ENCODE measurements around the gene MRPS31.

- TF ChIP-seq, protein P1, sequence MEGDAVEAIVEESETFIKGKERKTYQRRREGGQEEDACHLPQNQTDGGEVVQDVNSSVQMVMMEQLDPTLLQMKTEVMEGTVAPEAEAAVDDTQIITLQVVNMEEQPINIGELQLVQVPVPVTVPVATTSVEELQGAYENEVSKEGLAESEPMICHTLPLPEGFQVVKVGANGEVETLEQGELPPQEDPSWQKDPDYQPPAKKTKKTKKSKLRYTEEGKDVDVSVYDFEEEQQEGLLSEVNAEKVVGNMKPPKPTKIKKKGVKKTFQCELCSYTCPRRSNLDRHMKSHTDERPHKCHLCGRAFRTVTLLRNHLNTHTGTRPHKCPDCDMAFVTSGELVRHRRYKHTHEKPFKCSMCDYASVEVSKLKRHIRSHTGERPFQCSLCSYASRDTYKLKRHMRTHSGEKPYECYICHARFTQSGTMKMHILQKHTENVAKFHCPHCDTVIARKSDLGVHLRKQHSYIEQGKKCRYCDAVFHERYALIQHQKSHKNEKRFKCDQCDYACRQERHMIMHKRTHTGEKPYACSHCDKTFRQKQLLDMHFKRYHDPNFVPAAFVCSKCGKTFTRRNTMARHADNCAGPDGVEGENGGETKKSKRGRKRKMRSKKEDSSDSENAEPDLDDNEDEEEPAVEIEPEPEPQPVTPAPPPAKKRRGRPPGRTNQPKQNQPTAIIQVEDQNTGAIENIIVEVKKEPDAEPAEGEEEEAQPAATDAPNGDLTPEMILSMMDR (IDR thresholded peaks at IDR 0.05), result no peak
- no peak for TF ChIP-seq EZH2 (IDR thresholded peaks at IDR 0.05; ENCODE audit: borderline replicate concordance, insufficient read depth, low read depth, low read length, poor library complexity, severe bottlenecking)
These were observed 41.9 kb upstream of the MRPS31 start for GRCh38 chr13:40812724-40813445.

All from B cell (primary cell).